HTERT RPE-1 (cell line): ENCODE results near the gene INO80.
"Not testable (repeated sequence)": the region's sequence is repeated elsewhere in the genome, so short reads cannot be mapped to it uniquely, and the experiment has no call there.

ENCODE experiments used
- in situ Hi-C: fragments of 300-500 bp; cut with MboI; formaldehyde crosslinking; loops from 4 replicates; pipeline ENCODE4 v1.14.3; 2020; ENCODE audit warnings: low sequenced_read_pairs

Gene INO80

DNA sequence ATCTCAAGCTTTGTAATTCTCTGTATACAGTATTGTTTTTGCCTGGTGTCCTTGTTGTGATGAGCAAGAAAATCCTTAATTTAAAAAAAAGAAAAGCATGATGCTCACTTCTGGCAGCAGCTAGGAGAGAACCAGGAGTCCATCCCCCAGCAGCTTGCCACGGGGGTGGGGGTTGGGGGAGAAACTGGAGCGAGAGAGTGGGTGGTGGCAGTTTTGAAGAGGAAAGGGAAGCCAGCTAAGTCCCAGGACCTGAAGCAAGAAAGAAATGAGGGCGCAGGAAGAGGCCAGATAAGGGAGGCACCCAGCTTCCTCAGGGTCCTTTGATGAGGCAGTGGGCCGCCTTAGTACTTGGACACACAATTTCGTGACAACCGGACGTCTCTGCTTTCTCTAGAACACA lies 139.3 kb downstream of the INO80 start:
- in situ Hi-C loops = no loop called here

DNA sequence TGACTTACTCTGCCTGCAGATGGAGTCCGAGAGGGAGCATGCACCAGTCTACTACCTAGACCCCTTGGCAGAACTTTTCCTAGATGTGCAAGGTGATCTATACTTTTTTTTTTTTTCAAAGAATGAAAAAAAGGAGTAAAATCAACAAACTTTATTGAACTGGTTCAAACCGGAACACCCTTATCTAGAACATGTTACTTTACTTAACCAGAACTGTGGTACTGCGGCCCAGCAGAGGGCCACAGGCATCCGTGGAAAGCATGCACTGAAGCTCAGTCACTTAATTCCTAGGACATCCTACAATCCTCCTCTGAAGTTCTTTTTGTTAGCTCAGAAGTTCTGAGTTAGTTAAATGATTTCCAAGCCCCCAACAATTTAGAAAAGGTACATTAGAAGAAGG lies 141.2 kb downstream of the INO80 start:
- in situ Hi-C loops = no loop called here

DNA sequence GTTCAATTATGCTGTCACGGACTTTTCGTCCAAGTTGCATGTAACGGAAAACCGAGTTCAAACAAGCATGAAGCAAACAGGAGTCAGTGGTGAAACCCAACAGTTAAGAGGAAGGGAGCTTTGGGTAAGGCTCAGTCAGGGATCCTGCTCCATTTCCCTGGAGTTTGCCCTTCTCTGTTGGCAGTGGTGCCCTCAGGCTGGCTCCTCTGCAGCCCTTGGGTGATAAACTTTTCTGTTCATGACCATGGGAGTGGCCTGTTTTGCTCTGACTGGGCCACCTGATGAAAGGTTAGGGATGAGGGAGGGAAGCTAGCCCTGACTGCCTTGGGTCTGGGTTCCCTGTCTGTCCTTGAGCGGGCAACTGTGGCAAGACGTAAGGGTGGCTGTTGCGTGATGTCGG lies 146.7 kb downstream of the INO80 start:
- in situ Hi-C loops = no loop called here

DNA sequence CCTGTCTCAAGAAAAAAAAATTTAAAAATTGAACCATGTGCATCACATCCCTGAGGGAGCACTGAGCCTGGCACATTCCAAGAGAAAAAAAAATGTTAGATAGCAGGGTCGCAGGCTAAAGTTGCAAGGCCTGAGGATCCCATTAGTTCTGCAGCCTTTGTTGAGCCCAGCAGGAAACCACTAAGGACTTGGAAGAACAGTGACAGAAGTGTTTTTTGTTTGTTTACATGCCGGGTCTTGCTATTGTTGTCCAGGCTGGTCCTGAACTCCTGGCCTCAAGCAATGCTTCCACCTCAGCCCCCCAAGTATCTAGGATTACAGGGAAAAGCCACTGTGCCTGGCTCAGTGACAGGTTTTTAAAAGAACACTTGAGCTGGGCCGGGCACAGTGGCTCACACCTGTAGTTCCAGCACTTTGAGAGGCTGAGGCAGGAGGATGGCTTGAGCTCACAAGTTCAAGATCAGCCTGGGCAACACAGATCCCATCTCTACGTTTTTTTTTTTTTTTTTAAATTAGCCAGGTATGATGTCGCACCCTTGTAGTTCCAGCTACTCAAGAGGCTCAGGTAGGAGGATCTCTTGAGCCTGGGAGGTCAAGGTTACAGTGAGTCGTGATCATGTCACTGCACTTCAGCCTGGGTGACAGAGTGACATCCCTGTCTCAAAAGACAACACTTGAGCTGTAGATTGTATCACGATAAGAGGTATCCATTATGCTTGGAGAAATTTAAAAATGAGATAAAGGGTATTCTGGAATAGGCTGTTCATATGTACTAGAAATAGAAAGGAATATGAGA lies 147.6 kb downstream of the INO80 start:
- in situ Hi-C loops = no loop called here

DNA sequence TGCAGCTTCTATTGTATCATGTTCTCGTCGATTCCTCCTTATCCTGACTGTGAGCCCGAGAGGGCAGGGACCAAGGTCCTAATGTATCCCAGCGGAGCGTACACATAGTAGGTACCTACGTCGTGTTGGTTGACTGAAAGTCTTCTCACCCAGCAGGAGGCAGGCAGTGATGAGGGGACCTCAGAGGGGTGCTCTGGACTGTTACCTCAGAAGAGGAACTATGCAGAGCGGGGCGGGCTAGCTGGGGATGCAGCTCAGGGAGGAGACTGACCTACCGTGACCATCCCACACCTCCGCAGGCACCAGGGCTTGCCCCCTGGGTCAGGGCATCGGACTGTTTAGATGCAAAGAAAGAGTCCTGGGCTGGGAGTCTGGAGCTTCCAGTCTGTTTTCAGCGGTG lies 151.4 kb downstream of the INO80 start:
- in situ Hi-C loops = no loop called here

DNA sequence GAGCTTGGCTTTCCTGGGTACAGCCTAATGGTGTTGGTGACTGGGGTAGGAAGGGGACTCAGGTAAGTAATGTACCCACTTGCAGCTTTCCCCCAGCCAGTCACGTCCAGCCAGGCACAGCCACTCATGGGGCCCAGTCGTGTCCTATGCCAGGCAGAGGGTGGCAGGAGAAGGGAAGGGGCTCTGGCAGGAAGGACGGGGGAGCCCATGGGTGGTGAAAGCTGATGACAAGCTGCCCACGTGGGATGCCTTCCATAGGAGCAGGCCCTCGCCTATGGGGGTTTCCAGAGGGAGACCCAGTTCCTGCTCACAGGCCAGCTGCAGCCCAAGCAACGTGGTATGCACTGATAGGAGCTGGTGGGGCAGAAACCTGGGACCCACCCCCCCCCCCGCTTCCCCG lies 152.1 kb downstream of the INO80 start:
- in situ Hi-C loops = no loop called here

DNA sequence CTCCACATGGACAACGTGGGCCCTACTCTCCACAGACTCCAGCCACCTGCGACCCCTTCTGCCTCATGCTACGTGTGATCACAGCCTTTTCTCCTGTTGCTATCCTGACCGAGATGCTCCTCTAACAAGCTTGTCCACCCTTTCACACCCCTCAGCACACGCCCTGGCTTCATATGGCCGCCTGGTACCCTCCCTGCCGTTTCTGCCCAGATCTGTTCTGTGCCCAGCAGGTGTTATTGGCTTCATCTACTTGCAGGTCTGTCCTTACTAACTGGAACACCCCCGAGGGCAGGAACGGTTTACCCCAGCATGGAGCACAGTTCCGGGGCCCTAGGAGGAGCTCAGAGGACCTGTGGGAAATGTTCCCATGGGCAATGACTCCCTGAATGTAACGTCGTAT lies 152.9 kb downstream of the INO80 start:
- in situ Hi-C loops = no loop called here

DNA sequence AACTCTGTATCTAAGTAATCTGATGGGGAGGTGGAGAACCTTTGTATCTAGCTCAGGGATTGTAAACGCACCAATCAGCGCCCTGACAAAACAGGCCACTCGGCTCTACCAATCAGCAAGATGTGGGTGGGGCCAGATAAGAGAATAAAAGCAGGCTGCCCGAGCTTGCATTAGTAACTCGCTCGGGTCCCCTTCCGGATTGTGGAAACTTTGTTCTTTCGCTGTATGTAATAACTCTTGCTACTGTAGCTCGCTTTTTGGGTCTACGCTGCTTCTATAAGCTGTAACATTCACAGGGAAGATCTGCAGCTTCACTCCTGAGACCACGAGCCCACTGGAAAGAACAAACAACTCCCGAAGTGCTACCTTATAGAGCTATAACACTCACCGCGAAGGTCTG lies 153.8 kb downstream of the INO80 start:
- in situ Hi-C loops = not testable (repeated sequence)

DNA sequence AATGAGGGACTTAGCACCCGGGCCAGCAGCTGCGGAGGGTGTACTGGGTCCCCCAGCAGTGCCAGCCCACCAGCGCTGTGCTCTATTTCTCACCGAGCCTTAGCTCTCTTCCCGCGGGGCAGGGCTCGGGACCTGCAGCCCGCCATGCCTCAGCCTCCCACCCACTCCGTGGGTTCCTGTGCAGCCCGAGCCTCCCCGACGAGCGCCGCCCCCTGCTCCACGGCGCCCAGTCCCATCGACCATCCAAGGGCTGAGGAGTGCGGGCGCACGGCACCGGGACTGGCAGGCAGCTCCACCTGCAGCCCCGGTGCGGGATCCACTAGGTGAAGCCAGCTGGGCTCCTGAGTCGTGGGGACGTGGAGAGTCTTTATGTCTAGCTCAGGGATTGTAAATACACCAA lies 154.3 kb downstream of the INO80 start:
- in situ Hi-C loops = not testable (repeated sequence)

DNA sequence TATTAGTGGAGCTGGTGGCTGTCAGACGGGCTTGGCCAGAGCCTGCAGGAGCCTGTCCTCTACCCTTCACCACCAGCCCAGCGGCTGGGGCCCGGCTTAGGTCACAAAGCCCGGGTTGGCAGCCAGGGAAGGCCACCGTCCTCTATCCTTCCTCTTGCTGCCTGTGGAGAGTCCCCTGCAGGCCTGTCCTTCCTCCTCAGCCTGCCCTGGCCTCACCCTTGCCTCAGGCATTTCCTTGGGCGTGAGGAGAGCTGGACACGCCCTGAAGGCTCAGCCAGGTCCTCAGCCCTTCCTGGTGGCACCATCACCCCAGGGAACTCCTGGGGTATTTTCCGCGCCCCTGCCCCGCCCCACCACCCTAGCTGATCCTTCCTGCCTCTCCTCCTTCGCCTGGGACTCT lies 155.2 kb downstream of the INO80 start:
- in situ Hi-C loops = no loop called here

DNA sequence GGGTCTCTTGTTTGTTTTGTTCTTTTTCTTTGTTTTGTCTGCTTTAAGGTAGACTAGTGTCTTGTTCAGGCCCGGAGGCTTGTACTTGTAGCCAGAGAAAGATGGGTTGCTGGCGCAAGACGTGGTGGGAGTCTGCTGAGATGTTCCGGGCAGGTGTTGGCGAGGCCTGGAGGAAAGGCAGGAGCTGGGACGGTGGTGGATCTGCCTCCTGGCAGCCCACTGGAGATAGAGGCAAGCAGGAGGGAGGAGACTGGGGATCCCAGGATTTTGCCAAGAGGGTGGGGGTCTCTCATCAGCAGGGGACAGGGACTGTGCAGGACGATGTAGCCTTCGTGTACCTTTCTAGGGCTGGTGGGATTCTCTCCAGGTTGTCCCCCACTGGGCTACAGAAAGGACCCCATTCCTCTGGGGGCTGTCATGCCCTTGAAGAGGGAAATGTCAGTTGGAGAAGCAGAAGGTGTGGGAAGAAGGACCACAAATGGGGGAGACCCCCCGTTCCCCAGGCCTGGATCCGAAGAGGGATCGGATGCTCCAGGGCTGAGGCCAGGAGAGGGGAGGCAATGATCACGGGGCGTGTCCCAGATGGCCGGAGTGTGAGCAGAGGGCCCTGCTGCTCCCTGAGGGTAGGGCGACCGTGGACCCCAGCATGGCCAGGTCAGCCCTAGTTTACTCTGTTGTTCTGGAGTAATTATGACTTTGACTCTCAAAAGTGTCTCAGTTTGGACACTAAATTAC lies 155.8 kb downstream of the INO80 start:
- in situ Hi-C loops = no loop called here

DNA sequence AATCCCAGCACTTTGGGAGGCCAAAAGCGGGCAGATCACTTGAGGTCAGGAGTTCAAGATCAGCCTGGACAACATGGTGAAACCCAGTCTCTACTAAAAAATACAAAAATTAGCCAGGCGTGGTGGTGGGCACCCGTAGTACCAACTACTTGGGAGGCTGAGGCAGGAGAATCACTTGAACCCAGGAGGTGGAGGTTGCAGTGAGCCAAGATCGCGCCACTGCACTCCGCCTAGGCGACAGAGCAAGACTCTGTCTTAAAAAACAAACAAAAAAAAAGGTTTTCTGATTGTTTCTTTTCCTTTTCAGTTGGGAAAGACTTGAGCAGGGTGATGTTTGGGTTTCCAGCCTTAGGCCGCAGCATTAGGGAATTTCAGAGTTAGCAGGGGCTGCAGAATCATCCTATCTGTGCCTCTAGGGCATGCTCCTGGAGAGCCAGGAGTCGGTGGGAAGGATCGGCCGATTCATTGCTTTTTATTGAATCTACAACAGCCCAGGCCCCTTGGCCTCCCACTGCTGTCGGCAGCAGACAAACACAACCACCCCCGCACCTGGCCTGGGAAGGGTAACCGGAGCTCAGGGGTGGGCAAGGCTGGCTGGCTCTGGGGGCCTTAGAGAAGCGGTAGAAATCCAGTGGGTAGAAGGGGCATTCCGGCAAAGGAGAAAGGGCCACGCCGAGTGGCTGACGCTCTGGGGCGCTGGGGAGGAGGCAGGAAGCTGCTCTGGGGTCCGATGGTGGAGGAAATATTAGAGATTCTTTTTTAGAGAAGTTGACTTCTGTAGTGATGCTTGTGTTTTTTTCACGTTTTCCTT lies 156.5 kb downstream of the INO80 start:
- in situ Hi-C loops = no loop called here

DNA sequence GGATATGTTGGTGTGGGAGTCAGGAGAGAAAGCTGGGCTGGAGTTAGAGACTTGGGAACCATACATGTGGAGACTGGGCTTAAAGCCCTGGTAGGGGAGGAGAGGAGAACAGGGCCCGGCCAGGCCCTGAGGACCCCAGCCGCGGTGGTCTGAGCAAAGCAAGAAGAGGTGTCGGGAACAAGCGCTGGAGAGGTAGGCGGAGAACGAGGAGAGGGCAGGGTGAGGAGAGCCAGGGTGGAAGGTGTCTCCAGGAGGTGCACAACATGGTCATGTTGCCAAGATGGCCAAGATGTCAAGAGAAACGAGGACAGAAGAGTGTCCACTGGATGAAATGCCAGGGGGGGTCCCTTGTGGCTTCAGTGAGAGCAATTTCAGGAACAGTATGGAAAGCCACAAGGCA lies 157.4 kb downstream of the INO80 start:
- in situ Hi-C loops = no loop called here

DNA sequence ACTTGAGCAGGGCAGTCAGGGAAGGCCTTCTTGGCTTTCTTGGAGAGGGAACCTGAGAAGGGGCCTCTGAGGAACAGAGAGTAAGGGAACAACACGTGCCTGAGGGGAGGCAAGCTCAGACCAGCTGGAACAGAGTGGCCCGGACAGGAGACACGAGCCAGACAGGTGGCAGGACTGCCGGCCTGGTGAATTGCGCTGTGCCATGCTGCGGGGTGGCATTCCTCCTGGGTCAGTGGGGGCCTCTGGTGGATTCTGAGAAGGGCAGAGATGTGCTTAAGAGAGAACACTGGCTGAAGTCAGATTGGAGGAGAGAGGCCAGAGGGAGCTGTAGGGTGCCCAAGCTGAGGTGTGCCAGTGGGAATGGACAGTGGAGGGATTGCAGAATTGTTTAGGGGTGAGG lies 157.9 kb downstream of the INO80 start:
- in situ Hi-C loops = no loop called here

DNA sequence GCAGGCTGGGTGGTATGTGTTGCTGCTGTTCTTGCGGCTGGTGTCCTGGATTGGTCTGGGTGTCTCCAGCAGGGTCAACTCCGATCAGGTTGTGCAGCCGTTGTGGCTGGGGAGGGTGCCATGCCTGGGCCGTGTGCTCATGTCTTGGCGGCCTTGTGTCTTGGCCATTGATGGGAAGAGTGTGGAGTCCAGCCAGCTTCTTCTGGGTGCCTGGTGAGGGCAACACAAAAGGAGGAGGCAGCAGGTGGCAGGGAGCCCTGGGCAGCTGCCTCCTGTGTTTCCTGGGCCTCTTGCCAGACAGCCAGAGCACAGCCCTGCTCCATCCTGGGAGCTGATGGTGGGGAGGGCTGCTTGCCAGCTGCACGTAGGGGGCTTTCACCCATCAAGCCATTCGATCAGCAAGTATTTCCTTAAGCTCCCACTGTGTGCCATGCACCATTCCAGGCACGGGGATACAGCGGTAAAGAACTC lies 158.5 kb downstream of the INO80 start:
- in situ Hi-C loops = no loop called here

DNA sequence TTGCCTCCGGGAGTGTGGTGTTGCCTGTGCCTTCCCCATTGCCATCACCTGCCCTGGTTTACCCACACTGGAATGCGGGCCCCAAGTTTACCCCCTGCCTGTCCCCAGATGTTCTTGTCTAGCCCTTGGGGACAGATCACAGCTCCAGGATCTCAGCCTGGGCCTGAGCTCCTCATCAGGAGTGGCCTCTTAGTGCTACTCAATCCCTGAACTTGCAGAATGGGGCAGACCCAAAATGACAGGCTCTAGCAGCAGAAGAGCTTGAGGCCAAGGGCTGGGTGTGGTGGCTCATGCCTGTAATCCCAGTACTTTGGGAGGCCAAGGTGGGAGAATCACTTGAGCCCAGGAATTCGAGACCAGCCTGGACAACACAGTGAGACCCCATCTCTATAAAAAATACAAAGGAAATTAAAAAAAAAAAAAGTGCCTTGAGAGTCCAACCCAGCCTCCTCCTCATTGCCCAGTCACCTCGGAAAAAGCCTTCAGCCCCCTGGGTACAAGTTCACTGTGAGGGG lies 159.0 kb downstream of the INO80 start:
- in situ Hi-C loops = no loop called here

DNA sequence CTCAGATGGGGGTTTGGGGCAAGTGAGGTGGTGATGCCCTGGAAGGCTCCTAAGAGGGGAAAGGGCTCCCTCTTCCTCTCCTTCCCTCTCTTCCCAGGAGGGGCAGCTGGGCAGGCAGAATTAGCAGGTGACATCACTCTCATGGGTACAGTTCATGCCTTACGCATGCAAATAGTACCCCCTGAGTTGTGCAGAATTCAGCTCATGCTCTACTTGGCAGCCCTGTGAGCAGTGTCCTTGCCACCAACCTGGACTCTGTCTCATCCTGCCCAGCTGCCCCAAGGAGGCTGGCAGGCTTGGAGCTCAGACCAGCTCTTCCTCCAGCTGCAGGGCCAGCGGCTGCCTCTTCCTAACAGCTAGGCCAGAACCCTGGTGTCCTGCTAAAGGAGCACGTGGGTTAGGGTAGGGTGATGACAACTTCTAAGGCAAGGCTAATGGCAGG lies 159.5 kb downstream of the INO80 start:
- in situ Hi-C loops = no loop called here

DNA sequence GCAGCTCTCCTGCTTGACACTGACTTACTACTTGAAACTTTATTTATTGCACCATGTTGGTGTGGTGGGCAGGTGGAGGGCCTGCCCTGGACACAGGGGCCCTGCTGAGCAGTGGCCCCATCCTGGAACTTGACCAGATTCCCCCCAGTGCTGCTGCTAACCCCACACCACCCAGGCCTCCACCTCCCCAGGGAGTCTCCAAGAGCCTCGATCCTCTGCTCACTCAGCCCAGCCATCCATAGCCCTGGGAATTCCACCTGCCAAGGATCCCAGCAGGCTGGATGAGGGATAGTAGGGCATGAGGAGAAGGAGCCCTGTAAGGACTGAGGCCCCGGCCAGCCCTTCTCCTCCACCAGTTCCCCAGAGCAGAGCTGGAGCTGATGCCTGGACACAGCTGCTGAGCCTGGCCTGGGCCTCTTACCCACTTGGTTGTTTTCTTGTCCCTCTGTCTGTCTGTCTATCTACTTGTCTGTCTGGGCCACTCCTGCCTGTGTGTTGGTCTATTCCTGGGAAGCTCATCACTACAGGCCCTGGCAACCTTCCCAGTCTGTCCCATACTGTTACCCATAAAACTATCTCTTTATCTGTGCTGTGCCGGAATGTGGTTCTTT lies 160.0 kb downstream of the INO80 start:
- in situ Hi-C loops = no loop called here

DNA sequence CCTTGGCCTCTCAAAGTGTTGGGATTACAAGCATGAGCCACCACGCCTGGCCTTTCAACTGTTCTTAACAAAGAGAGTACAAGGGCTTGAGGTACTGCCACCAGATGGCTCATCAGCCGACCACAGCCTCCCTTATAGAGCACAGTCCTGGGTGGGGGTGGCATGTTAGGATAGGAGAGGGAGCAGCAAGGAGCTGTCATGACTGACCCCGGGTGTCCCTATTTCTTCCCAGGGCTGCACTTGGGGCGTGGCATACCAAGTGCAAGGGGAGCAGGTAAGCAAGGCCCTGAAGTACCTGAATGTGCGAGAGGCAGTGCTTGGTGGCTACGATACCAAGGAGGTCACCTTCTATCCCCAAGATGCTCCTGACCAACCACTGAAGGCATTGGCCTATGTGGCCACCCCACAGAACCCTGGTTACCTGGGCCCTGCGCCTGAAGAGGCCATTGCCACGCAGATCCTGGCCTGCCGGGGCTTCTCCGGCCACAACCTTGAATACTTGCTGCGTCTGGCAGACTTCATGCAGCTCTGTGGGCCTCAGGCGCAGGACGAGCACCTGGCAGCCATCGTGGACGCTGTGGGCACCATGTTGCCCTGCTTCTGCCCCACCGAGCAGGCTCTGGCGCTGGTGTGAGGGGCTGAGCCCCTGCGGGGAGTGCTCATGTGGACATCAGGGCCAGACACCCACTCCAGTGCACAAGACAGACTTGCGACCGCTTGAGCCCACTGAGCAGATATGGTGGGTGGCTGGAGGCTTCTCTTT lies 160.8 kb downstream of the INO80 start:
- in situ Hi-C loops = no loop called here
